ENCODE results near the gene FNDC7.
"Not testable (repeated sequence)": the region's sequence is repeated elsewhere in the genome, so short reads cannot be mapped to it uniquely, and the experiment has no call there.

FNDC7 gene

DNA sequence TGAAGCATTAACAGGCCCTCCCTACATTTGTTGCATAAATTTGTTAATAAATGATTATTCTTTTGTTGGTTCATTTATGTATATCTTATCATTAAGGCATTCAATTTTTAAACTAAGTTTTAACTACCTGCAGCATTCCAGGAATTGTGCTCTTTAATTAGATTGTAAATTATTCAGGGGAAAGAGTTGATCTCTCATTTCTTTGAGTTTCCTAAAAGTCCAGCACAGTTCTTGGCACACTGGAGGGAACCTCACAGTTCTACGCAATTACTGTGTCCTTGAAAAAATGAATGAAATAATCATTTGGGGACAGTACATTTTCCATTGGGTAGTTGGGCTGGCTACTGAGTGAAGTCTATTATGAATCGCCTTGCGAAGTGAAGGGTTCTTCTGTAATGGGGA, 33.3 kb downstream of the FNDC7 start:
- no peak for DNase-seq (ENCODE audit: low read depth)

DNA sequence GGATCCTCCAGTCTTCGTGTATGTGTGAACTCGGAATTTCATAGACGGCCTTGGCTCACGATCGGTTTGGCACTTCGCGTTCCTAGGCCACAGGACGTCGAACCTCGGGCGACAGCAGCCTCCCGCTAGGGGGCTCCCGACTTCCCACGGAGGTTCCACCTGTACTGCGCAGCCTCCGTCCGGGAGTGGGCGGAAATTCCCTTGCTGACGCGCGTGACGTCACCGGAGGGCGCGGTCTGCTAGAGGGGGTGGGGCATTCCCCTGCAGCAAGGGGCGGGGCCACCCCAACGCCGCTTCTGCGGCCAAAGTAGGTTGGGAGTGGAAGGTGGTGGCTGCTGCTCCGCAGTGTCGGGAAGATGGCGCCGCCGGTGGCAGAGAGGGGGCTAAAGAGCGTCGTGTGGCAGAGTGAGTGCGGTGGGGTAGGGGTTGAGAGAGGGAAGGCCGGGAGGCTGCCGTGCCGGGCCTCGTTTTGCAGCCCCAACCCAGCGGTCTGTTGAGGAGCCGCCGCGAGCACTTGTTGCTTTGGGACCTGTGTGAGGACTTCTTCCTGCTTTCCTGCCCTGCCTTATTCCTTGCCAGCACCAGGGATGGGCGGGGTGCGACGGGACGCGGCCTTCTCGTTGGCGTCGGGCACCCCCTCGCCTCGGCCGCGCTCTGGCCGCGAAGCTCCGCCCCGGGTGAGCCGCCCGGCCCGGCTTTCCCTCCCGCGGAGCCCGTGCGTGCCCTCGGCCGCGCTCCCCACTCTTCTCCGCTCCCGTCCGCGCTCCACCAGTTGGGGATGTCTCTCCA, 33.9 kb downstream of the FNDC7 start, which contains the start of gene STXBP3:
Gene STXBP3, plus strand, starts transcription at position 293 of the 789 bp plus-strand sequence. Its CDS starts 64 bp downstream, at position 357.
- peak; percentile 98 for DNase-seq (ENCODE audit: low read depth)

DNA sequence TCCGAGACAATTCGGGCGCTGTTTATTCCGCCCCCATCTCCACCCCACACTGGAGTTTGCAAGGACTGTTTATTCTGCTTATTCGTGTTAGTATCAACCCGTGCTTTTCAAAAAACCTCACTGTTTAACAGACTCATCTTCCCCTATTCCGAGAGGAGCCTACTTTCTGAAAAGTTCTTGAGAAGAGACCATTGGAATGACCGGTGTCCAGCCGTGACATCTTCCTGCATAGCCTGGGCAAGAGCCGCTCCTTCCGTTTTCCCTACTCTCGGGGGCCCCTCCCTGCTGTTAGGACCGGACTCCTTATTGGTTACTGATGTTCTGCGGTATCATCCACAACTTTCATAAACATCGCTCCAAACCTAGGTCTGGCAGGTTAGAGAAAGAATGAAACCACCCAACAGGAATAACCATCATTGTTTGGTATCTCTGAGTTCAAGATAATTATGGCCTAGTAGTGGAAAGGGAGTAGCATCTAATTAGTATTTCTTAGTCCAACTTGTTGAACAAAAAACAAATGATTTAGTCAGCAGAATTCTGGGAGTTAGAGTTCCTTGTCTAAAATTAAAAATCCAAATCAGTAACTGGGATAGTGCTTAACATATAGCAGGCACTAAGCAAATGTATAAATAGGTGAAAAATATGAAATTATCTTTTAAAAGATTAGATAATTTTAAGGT, 34.6 kb downstream of the FNDC7 start:
- DNase-seq (ENCODE audit: low read depth), result peak; percentile 85

DNA sequence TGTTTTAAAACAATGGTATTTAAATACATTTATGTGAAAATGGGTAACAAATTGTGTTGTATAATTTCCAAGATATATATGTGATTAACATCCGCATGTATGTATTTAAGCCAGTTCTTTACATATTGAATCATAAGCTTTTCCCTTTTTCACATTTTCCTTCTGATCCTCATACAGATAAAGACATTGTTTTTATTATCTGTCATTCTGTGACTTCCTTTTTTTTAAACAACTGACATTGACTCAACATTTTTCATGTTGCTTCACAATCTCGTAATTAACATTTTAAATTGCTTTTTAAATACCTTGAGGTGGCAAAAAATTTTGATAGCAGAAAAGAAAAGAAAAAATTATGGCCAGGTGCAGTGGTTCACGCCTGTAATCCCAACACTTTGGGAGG, 35.2 kb downstream of the FNDC7 start:
- no peak for DNase-seq (ENCODE audit: low read depth)

DNA sequence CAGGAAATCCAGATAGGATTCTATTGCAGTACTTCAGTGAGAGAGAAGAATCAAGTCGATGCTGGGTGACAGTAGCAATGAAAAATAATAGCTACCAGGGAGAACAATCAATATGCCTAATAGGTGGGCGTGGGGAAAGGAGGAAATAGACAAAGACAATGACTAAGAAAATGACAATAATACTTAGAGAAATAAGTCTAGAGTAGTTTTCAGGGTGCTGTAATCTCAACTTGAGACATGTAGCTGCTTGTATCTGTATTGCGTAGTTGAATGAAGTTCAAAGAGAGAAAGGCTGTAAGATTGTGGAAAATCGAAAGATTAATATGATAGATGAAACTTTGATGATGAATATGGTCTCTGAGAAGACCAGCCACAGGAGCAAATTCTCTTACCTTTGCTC, 36.4 kb downstream of the FNDC7 start:
- DNase-seq (ENCODE audit: low read depth), result no peak

DNA sequence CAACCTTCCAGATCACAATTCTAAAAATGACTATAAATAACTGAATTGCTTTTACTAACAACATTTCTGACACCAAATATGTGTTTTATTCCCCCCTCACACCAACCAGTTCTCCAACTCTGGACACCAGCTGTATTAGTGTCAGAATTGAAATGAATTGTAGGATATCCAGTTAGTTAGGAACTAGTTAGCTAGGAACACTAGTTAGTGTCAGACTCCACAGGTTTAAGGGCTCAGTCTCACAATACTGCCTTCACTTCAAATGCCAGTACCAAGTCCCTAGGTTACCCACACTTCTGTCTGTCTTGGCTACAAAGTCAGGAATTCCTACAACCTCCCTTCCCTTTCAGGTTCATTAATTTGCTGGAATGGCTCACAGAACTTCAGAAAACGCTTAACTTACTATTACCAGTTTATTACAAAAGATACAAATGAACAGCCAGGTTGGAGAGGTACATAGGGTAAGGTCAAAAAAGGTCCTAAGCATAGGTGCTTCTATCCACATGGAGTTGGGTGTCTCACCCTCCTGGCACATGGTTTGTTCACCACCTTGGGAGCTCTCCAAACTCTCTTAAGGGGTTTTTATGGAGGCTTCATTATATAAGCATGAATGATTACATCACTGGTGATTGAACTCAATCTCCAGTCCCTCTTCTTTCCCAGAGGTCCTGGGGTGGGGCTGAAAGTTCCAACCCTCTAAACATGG, 37.9 kb downstream of the FNDC7 start:
- no peak for DNase-seq (ENCODE audit: low read depth)

DNA sequence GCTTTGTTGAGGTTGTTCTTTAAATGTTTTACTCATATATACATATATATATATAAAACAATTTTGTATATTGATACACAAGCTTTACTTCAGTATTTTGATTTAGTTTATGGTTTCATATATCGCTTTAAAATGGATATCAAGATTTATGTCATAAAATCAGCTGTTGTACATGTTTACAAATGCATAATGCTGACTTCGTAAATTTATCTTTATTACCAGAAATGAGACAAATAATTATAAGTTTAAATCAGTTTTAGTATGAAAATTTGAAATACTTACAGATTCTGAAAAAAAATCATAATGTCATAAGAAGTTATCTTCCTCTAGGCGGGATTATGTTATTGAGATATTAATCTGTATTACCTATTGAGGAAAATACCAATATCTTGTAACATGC, 40.7 kb downstream of the FNDC7 start:
- DNase-seq (ENCODE audit: low read depth), result no peak

DNA sequence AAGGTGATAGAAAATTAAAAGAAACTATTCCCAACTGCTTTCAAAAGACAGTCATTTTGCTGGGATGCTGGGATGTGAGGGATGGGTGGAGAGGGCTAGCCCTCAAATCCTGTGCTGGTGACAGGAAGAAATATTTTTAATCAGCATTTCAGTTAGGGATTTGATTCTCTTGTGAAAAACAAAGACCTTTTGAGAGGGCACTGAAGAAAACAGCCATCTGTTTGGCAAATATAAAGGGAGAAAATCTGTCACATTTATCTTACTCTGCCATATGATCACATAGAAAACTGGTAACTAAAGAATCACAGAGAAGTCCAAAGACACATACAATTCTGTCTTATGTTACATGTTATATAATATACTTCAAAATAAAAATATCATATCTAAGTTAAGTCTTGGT, 46.1 kb downstream of the FNDC7 start:
- no peak for DNase-seq (ENCODE audit: low read depth)

DNA sequence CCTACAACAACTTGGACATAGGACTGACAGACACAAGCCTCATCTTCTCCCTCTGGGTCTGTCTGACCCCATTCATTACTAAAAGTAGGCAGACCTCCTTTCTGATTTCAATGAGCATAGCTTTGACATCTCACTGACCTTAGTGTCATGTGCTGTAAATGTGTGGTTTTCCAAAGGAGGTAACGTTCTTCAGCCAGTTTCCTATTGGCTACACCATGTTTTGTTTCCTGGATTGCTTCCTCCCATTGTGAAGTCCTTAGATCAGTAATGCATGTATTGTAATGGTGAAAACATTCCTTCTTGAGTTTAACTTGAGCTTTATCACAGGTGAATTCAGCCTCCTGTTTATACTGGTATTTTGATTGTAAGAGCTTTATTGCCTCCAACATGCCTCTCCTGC, 54.4 kb downstream of the FNDC7 start:
- DNase-seq (ENCODE audit: low read depth), result no peak

DNA sequence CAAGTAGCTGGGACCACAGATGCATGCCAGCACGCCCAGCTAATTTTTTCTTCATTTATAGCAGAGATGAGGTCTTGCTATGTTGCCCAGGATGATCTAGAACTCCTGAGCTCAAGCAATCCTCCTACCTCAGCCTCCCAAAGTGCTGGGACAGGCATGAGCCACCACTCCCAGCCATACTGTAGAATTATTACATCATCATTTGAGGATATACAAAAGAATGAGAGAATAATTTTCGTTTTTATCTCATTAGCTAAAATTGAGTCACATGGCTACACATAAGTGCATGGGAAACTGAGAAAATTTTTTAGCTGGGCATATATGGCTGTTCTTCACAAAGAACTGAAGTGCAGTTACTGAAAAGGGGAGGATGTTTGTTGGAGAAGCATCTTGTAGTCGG, 55.0 kb downstream of the FNDC7 start:
- DNase-seq (ENCODE audit: low read depth), result no peak

DNA sequence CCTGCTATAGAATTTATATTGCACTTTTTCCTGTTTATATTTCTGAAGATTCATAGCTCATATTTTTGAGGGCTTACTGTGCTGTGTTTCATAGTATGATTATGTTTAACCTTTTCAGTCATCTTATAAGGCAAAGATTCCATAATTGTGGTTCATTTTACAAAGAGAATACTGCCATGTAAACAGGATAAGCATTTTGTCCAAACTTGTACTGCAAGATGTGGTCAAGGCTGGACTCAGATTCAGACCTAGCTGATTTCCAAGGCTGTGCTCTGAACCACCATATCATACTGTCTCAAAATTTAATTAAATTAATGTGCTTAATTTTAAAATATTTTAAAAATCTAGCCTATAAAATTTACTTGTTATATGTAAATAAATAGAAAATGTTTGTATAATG, 65.1 kb downstream of the FNDC7 start:
- DNase-seq (ENCODE audit: low read depth), result no peak

DNA sequence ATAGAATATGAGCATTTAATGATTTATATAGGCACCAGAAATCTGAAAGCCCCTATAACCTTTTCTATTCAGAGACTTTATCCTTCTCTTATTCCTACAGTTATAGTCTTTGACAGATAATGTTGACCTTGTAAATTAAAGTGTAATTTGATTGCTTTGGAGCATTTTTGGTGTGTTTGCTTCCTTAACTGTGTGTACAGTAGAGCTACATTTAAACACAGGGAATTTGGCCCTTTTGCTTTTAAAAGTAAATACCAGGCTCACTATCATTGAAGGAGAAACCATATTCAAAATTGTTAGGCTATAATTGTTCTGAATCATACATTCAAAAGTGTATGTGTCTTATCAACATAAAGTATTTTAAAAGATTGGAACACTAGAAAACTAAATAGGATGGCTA, 66.7 kb downstream of the FNDC7 start:
- no peak for DNase-seq (ENCODE audit: low read depth)

DNA sequence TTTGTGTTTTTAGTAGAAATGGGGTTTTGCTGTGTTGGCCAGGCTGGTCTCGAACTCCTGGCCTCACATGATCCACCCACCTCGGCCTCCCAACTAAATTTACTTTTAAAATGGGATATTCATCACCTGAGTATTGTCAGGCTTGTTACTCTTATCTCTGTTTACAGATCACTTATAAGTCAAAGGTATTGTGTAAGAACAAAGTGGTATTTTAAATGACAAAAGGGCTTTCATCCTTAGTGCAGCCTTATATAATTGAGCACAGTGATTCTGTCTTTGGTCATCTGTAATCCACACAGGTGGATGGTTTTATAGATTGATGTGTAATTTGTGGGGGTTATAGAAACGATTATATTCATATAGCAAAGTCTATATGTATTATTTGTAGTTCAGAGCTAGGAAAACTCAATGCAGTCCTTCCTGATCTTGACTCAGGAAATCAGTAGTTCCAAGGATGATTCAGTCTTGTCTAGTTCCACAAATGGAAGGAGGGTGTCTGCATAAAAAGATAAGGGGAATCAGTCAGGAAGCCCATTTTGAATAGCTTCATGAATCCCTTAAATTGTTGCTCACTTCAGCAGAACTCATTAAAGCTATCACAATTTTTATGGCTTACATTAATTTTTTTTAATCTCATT, 68.3 kb downstream of the FNDC7 start:
- DNase-seq (ENCODE audit: low read depth), result no peak

DNA sequence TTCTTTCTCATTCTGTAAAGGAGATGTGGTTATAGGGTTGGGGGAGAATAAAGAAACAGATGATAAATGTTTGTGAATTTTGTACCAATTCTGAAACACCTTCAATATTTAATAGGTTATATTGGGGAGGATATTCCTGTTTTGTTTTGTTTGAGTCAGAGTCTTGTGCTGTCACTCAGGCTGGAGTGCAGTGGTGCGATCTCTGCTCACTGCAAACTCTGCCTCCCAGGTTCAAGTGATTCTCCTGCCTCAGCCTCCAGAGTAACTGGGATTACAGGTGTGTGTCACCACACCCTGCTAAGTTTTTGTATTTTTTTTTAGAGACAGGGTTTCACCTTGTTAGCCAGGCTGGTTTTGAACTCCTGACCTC, 68.9 kb downstream of the FNDC7 start:
- not testable (repeated sequence) for DNase-seq (ENCODE audit: low read depth)

DNA sequence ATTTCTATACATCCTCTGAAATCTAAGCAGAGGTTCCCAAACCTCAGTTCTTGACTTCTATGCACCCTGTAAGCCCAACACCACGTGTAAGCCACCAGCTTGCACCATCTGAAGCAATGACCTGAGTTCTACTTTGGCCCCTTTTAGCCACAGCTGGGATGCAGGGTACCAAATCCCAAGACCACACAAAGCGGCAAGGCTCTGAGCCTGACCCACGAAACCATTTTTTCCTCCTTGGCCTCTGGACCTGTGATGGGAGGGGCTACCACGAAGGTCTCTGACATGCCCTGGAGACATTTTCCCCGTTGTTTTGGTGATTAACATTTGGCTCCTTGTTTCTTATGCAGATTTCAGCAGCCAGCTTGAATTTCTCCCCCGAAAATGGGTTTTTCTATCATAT, 72.6 kb downstream of the FNDC7 start:
- no peak for DNase-seq (ENCODE audit: low read depth)

DNA sequence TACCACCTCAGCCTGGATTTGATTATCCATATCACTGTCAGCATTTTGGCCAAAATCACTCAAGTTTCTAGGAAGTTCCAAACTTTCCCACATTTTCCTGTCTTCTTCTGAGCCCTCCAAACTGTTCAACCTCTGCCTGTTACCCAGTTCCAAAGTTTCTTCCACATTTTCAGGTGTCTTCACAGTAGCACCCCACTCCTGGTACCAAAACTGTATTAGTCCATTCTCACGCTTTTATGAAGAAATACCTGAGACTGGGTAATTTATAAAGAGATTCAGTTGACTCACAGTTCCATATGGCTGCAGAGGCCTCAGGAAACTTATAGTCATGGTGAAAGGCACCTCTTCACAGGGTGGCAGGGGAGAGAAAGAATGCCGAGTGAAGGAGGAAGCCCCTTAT, 73.2 kb downstream of the FNDC7 start:
- no peak for DNase-seq (ENCODE audit: low read depth)

DNA sequence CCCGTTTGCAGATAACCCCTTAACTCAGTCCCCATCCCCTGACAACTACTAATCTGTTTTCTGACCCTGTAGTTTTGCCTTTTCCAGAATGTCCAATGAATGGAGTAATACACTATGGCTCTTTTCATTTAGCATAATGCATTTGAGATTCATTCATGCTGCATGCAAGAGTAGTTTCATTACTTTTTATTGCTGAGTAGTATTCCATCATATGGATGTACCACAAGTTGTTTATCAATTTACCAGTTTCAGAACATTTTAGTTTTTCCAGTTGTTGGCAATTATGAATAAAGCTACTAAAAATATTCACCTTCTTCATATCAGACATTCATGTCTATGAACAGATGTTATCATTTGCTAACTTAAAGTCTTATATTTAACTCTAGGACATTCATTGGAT, 79.1 kb downstream of the FNDC7 start:
- DNase-seq (ENCODE audit: low read depth), result no peak

Data from fibroblast of gingiva (primary cell).